CD4-positive, alpha-beta T cell treated with Interleukin-12 subunit alpha and Interleukin-12 subunit beta, for 1 hour (primary cell): ENCODE data around the gene TTC33.
"Not testable (repeated sequence)": the region's sequence is repeated elsewhere in the genome, so short reads cannot be mapped to it uniquely, and the experiment has no call there.

ENCODE experiments used
- DNase-seq: peaks from one replicate; pipeline ENCODE4 v3.0.0-alpha.2; 2020

Gene TTC33

GRCh38 chr5:40778133-40778532 is 22.4 kb upstream of the TTC33 start:
- DNase-seq: no peak

DNA sequence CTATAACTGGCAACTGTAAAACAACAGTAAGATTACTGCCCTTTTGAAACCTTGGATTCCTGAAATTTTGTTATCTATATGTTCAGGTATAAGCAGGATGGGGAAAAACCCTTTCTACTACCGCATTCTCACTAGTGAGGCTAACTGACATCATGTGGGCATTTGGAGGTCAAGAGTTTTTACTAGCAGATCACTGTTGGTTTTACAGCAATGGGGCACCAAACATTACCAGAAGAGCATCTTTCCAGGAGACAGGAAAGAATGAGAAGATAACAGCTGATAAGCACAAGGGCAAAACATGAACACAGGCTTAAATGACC is 20.9 kb upstream of the TTC33 start:
- DNase-seq: no peak

DNA sequence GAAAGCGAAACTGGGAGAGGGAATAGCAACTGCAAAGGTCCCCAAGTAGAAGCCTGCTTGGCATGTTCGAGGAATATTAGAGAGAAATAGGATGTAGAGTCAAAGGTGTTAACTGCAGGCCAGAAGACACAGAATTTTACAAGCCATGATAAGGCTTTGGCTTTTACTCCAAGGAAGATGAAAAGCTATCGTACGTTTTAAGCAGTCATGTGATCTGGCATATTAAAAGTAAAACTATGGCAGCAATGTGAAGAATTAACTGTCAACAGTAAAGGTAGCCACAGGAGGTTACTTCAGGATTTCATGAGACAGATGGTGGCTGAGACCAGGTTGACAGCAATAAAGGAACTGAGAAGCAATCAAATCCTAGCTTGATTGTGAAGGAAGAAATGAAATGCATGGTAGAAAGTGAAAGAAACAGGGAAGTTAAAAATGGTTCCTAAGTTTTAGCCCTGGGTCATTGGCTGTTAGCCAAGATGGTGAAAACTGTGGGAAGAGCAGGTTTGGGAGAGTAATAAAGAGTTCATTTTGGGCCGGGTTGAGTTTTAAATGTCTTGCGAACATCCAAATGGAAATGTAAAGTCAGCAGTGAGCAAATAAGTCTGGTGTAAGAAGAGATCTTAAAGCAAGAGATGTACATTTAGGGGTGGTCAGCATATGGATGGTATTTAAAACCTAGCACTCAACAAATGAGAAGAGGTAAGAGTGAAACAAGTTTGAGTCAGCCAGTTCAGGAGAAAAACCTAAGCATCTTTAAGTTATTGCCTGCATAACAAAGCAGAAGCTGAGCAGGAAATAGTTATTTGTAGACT is 20.3 kb upstream of the TTC33 start:
- DNase-seq: no peak

- no peak for DNase-seq
Measured at GRCh38 chr5:40775085-40775845, 19.5 kb upstream of the TTC33 start.

- no peak for DNase-seq
Measured at GRCh38 chr5:40774623-40775022, 18.9 kb upstream of the TTC33 start.

DNA sequence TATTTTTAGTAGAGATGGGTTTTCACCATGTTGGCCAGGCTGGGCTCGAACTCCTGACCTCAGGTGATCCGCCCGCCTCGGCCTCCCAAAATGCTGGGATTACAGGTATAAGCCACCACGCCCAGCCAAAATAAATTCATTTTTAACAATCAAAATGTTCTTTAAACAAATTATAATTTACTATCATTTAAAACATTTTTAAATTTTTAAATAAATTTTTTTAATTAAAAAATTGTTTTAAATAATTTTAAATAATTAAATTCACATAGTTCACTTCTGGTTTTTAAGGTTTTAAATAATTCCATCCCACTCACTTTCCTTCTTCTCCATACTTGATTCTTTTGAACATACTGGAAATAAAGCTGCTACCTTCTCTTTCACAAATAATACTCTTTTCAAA is 15.0 kb upstream of the TTC33 start:
- no peak for DNase-seq

DNA sequence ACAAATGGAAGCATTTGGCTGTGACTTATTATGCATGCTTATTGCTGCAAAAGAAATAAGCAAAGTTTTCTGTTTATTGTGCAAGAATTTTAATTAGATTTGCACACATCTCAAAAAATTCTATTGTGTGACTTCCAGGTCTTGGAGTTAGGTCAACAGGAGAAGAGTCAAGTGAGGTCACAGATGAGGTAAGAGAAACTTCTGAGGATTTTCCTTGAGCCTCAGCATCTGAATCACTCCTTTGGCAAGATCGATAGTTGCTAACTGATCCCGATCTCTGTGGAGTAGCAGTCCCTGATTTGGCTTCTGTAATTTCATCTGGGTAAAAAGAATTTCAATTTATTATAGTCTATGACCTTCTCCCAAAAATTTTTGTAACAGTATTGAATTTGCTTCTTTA is 6.9 kb upstream of the TTC33 start:
- DNase-seq: no peak

GRCh38 chr5:40757400-40757799 is 1.6 kb upstream of the TTC33 start:
- no peak for DNase-seq

DNA sequence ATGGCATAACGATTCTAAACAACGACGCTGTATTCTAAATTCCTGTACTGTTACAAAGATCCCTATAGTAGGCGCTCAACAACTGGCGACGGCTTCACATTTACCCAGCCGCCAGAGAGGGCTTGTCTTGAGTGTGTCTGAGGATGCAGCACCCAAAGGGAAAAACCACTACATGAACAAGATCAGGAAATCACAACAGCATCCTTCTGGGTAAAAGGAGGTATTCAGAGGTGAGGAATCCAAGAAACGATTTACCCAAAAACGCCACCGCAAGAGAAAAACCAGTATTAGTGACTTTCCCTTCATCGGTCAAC is 711 bp downstream of the TTC33 start:
- peak; percentile 75 for DNase-seq

GRCh38 chr5:40754381-40755092 is 1.2 kb downstream of the TTC33 start:
- DNase-seq: peak; percentile 42

DNA sequence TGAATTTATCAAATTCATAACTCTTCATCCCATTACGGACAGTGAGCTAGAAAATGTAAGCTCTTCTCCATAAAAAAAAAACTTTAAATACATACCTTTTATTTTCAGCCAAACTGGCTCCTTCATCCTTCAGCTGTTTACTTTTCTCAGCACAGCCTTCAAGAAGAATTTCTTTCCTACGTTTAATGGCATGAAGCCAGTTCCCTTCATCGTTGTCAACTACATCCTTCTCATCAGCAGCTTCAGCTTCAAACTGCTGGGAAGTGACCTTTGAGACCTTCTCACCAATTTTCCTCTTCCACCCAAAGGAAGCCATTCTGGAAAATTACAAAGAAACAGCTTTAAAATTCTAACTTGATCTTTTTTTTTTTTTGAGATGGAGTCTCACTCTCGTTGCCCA is 9.1 kb downstream of the TTC33 start:
- DNase-seq: no peak

DNA sequence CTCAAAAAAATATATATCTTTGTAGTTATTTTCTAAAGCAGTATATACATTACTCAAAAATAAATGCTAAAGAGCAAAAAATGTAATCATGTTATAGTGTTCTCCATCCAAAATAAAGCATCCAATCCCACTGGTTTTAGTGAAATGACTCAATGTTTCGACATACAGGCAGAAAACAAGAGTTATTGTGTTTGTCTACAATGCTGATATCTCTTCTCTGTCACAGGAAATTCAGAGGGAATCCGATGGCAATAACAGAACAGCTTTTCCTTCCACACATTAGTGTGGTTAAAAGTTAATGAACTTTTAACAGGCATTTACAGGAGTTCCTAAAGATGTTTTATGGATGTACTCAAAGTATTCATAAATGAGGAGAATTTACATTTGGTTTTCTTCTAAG is 12.0 kb downstream of the TTC33 start:
- no peak for DNase-seq

- DNase-seq: no peak
Measured at GRCh38 chr5:40738502-40738901, 17.3 kb downstream of the TTC33 start.

- DNase-seq: peak; percentile 70
Measured at GRCh38 chr5:40736103-40736875, 19.5 kb downstream of the TTC33 start.

GRCh38 chr5:40735609-40736008 is 20.2 kb downstream of the TTC33 start:
- DNase-seq: no peak

- DNase-seq: no peak
Measured at GRCh38 chr5:40734986-40735385, 20.8 kb downstream of the TTC33 start.

GRCh38 chr5:40733879-40734563 is 21.7 kb downstream of the TTC33 start:
- no peak for DNase-seq

- no peak for DNase-seq
Measured at GRCh38 chr5:40733434-40733833, 22.3 kb downstream of the TTC33 start.

GRCh38 chr5:40722497-40722911 is 33.3 kb downstream of the TTC33 start:
- DNase-seq: not testable (repeated sequence)

- DNase-seq: no peak
Measured at GRCh38 chr5:40720069-40720468, 35.7 kb downstream of the TTC33 start.

DNA sequence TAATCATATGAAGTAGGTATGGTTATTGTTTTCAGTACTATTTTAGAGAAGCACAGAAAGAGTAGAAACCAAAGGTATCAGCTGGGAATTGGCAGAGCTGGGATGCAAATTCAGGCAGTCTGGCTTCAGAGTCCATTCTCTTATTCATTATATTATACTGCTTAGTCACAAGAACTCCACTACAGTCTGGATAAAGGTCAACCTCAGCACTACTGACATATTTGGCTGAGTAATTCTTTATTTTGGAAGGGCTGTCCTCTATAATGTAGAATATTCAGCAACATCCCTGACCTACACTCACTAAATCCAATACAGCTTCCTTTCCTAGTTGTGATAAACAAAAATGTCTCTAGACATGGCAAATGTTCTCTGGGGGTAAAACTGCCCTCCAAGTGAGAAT is 38.5 kb downstream of the TTC33 start:
- no peak for DNase-seq

DNA sequence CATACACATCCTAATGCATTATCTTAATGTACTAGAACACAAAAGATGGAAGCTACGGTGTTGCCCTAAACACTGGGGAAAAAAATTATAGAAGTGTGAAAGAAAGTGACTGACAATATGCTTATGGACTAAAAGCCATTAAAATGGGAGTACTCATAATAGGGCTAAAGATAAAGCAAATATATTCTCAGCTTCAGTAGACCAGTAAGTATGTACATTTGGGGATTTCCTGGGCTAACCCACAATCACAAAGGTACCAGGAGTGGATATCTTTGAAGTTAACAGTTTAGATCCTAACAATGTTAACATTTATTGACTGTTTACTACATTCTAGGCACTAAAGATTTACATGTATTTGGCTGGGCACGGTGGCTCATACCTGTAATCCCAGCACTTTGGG is 39.2 kb downstream of the TTC33 start:
- DNase-seq: no peak

GRCh38 chr5:40716000-40716399 is 39.8 kb downstream of the TTC33 start:
- peak; percentile 24 for DNase-seq
